GM18868 (cell line): ENCODE measurements around the gene LENEP.
A peak's percentile ranks its signal among the peaks of the same experiment; 100 is the strongest.
"Not testable (repeated sequence)": the region's sequence is repeated elsewhere in the genome, so short reads cannot be mapped to it uniquely, and the experiment has no call there.

Experiments used
- ATAC-seq: cut with Tn5 transposase; IDR thresholded peaks from one replicate; pipeline ENCODE4 v1.9.1; 2021; ENCODE audit warnings: mild to moderate bottlenecking, moderate library complexity; ENCODE audit not compliant: unreplicated experiment

The LENEP gene

GRCh38 chr1:154974808-154975408 lies 18.5 kb upstream of the LENEP start:
- peak; percentile 50 for ATAC-seq

- ATAC-seq: no peak
Observed at GRCh38 chr1:154975409-154976059, 17.9 kb upstream of the LENEP start.

- ATAC-seq: not testable (repeated sequence)
Observed at GRCh38 chr1:154977762-154978161, 15.6 kb upstream of the LENEP start.

GRCh38 chr1:154978360-154978759 lies 15.0 kb upstream of the LENEP start:
- ATAC-seq: no peak

GRCh38 chr1:154982341-154982740 lies 11.0 kb upstream of the LENEP start:
- ATAC-seq: no peak

- peak; percentile 98 for ATAC-seq
Observed at GRCh38 chr1:154982897-154983648, 10.3 kb upstream of the LENEP start, which contains the start of gene FLAD1. Gene FLAD1 (plus strand): TSS chr1:154983344. CDS start chr1:154983695, 351 bp downstream.

GRCh38 chr1:154983776-154984466 lies 9.5 kb upstream of the LENEP start:
- no peak for ATAC-seq

GRCh38 chr1:154986736-154987135 lies 6.7 kb upstream of the LENEP start:
- ATAC-seq: not testable (repeated sequence)

GRCh38 chr1:154987326-154987725 lies 6.1 kb upstream of the LENEP start:
- ATAC-seq: no peak

- no peak for ATAC-seq
Observed at GRCh38 chr1:154988058-154988954, 5.1 kb upstream of the LENEP start.

GRCh38 chr1:154989195-154989860 lies 4.1 kb upstream of the LENEP start:
- no peak for ATAC-seq

- no peak for ATAC-seq
Observed at GRCh38 chr1:154990276-154990675, 3.1 kb upstream of the LENEP start.

- no peak for ATAC-seq
Observed at GRCh38 chr1:154992721-154993571, 440 bp upstream of the LENEP start.

GRCh38 chr1:154994269-154994587 lies 842 bp downstream of the LENEP start:
- no peak for ATAC-seq

GRCh38 chr1:154994591-154994990 lies 1.2 kb downstream of the LENEP start:
- no peak for ATAC-seq

GRCh38 chr1:154995301-154995983 lies 2.1 kb downstream of the LENEP start:
- not testable (repeated sequence) for ATAC-seq

GRCh38 chr1:154996966-154997701 lies 3.7 kb downstream of the LENEP start:
- no peak for ATAC-seq
